Cardiac muscle cell (in vitro differentiated cells and primary cell): ENCODE measurements around the gene MTMR12. TPM values are rescaled to one million over a fixed set of nuclear protein-coding genes. Genes with fewer than 3 reads are reported as not detected.

Experiments used
- DNase-seq, 2 donors: peaks; one replicate each; pipeline versions ENCODE4 v3.0.0 to v3.0.0-alpha.2; 2010 to 2017; ENCODE audit warnings: low read depth in 1 of 2, low spot score in 1 of 2
- H3K27ac ChIP-seq: fragments of 200-600 bp; sonication (generic); 2 replicates; pipeline ENCODE4 v1.5.1; 2016
- H3K27me3 ChIP-seq: fragments of 200-600 bp; sonication (generic); 2 replicates; pipeline ENCODE4 v1.6.0; 2016; ENCODE audit warnings: control low read depth
- H3K36me3 ChIP-seq: fragments of 200-600 bp; sonication (generic); 2 replicates; pipeline ENCODE4 v1.5.1; 2016; ENCODE audit warnings: control low read depth
- H3K4me1 ChIP-seq: fragments of 200-600 bp; sonication (generic); 2 replicates; pipeline ENCODE4 v1.8.1; 2017; ENCODE audit warnings: low read depth, mild to moderate bottlenecking, mixed run types
- H3K4me3 ChIP-seq: fragments of 200-600 bp; sonication (generic); 2 replicates; pipeline ENCODE4 v1.5.1; 2016; ENCODE audit warnings: mild to moderate bottlenecking
- H3K9me3 ChIP-seq: fragments of 200-600 bp; sonication (generic); 2 replicates; pipeline ENCODE4 v1.5.1; 2017; ENCODE audit warnings: low read depth, mild to moderate bottlenecking, control low read depth
- polyA plus RNA-seq: library from polyadenylated mRNA; unstranded; fragments of >200 nt; fragmentation: Nextera tagmentation; extraction: Ambion mirVana; gene quantifications from 2 replicates; pipeline ENCODE4 v1.2.1, GENCODE V29; 2016
- total RNA-seq: library from RNA; depleted of rRNA; stranded (reverse); fragments of >200 nt; gene quantifications from 2 replicates; pipeline ENCODE4 v1.2.3, GENCODE V29; 2016
- TF ChIP-seq, protein P1 (sequence below): IDR thresholded peaks from 2 replicates; pipeline ENCODE4 v1.5.1; 2012; ENCODE audit warnings: low read depth, mild to moderate bottlenecking, low read length

The MTMR12 gene
- total and polyA plus RNA-seq, 2 experiments from 2014 or later = 11.3 to 11.6 TPM

DNA sequence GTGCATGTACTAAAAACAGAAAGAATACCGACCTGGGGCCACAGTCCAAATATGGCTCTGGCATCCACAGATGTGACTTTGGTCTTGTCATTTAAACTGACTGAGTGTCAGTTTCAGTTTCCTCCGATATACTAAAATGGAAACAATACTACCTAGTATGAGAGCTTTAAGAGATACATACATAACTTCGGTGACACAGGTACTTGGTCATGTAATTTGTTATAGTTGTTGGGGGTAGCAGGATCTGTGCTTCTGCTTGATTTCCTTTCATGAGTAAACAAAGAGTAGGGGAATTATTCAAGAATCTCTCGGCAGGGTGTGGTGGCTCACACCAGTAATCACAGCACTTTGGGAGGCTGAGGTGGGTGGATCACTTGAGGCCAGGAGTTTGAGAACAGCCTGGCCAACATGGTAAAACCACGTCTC, 32.1 kb downstream of the MTMR12 start:
- Histone ChIP-seq H3K9me3 (no peaks in the 10 kb centered on the region), H3K36me3 (no peaks in the 10 kb centered on the region), H3K4me3 (no peak overlapping the region), H3K27me3 (no peaks in the 10 kb centered on the region), H3K4me1 (peaks cover 10% of the 10 kb centered on the region), H3K27ac (no peak overlapping the region)
- TF ChIP-seq, protein P1, sequence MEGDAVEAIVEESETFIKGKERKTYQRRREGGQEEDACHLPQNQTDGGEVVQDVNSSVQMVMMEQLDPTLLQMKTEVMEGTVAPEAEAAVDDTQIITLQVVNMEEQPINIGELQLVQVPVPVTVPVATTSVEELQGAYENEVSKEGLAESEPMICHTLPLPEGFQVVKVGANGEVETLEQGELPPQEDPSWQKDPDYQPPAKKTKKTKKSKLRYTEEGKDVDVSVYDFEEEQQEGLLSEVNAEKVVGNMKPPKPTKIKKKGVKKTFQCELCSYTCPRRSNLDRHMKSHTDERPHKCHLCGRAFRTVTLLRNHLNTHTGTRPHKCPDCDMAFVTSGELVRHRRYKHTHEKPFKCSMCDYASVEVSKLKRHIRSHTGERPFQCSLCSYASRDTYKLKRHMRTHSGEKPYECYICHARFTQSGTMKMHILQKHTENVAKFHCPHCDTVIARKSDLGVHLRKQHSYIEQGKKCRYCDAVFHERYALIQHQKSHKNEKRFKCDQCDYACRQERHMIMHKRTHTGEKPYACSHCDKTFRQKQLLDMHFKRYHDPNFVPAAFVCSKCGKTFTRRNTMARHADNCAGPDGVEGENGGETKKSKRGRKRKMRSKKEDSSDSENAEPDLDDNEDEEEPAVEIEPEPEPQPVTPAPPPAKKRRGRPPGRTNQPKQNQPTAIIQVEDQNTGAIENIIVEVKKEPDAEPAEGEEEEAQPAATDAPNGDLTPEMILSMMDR = no peak
- no peak for DNase-seq

DNA sequence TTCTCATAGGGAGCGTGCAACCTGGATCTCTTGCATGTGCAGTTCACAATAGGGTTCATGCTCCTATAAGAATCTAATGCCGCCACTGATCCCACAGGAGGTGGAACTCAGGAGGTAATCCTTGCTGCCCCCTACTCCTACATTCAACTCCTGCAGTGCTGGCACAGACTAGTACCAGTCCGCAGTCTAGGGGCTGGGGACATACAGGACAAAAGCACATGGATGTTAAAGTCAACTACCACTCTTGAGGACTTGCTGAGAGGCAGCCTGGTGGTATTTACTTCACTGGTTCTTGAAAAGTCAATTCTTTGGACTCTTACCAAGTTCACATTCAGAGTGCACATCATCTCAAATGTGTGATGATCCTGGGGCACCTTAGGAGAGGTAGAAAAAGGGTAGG, 33.0 kb downstream of the MTMR12 start:
- Histone ChIP-seq H3K36me3 (no peaks in the 10 kb centered on the region), H3K4me3 (no peak overlapping the region), H3K27ac (no peak overlapping the region), H3K27me3 (no peaks in the 10 kb centered on the region), H3K9me3 (no peaks in the 10 kb centered on the region), H3K4me1 (peaks cover 18% of the 10 kb centered on the region)
- DNase-seq = no peak
- TF ChIP-seq, protein P1 = no peak

DNA sequence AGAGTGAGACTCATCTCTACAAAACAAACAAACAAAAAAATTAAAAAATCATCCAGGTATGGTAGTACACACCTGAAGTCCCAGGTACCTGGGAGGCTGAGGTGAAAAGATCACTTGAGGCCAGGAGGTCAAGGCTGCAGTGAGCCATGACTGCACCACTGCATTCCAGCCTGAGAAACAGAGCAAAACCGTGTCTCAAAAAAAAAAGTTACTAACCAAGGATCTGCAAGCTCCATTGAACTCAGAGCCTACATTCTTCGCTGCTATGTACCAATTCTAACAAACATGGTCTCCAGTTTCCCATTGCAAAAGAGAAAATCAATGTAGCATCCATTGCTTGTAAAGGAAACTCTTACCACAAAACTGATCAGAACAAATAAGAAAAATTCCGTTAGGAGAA, 33.5 kb downstream of the MTMR12 start:
- no peak for DNase-seq
- TF ChIP-seq, protein P1 = no peak
- no peaks in the 10 kb centered on the region for H3K27me3 ChIP-seq
- H3K4me3 ChIP-seq = no peak overlapping the region
- H3K9me3 ChIP-seq = no peaks in the 10 kb centered on the region
- H3K27ac ChIP-seq = no peak overlapping the region
- H3K4me1 ChIP-seq = peaks cover 18% of the 10 kb centered on the region
- H3K36me3 ChIP-seq = no peaks in the 10 kb centered on the region

DNA sequence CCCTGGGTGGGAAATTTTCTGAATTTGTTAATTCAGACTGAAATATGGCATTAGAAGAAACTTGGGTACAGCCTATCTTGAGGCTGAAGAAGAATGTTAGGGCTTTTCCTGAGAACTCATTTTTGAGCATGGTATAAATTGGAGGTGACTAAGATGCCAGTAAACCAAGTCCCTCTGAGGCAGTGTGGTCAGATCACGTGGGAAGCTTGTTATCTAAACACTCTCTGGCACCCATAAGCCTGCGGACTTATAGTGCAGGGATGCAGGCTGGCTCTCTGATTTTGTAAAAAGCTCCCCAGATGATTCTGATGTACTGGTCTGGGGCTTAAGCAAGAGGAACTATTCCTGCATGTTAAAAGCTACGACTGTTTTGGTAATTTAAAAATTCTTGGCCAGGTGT, 34.3 kb downstream of the MTMR12 start:
- TF ChIP-seq, protein P1 = no peak
- no peak overlapping the region for H3K27ac ChIP-seq
- H3K4me1 ChIP-seq = peaks cover 18% of the 10 kb centered on the region
- H3K9me3 ChIP-seq = no peaks in the 10 kb centered on the region
- peak in 1 of 2 donors; percentile 84 for DNase-seq
- H3K36me3 ChIP-seq = no peaks in the 10 kb centered on the region
- no peaks in the 10 kb centered on the region for H3K27me3 ChIP-seq
- H3K4me3 ChIP-seq = no peak overlapping the region

DNA sequence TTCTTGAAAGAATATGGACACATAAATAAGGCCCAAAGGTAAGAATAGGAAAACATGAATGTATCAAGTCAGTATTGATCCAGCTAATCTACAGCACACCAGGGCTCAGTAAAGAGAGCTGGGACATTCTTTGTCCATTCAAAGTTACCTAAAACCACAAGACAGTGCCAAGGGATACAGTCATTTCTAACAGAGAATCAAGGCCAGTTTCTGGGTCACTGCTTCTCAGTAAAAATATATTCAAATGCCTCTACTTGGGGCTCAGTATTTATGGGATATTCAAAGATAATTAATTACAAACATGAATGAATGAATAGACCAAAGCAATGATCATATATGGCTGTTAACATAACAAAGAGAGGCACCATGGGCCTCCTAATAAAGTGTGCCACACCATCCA, 34.9 kb downstream of the MTMR12 start:
- no peaks in the 10 kb centered on the region for H3K9me3 ChIP-seq
- peaks cover 18% of the 10 kb centered on the region for H3K4me1 ChIP-seq
- H3K27ac ChIP-seq = no peak overlapping the region
- no peak for DNase-seq
- no peaks in the 10 kb centered on the region for H3K36me3 ChIP-seq
- no peak overlapping the region for H3K4me3 ChIP-seq
- TF ChIP-seq, protein P1 = no peak
- H3K27me3 ChIP-seq = no peaks in the 10 kb centered on the region
